ENCODE data around the gene ZNF358.

The ZNF358 gene

DNA sequence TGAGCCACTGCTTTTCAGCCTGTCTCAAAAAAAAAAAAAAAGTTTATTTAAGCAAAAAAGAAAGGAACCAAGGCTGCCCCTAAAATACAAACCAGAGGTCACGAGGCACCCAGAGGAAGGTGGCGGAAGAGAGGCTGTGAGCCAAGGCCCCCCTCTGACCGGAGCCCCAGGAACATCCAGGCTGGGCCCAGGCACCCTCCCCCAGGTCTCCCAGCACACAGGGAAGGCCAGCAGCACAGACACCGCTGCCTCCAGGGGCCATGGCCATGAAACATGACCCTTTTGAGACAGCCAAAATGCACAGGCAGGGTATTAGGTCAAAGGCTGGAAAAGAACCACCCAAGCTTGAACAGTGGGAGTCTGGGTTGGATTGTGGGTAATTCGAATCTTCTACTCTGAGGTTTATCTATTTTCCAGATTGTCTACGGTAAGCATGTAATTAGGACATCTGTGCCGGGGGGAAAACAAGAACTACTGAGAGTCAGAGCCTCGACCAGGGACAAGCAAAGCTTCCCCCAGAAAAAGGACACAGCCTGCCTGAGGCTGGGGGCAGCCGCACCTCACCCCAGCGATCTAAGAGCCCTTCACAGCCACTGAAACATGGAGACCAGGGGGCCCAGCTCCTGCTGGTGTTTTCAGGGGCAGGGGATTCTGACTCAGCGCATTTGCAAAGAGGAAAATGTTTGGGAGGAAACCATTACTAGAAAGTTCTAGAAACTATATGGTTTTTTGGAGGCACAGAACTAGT is 35.5 kb upstream of the ZNF358 start:
- Histone ChIP-seq H3F3A (ENCODE audit: insufficient read depth) (no peaks in the 10 kb centered on the region), H3K9ac (ENCODE audit: low read length) (no peak overlapping the region), H3K79me2 (ENCODE audit: insufficient read depth, low read length) (no peaks in the 10 kb centered on the region), H3K4me3 (ENCODE audit: insufficient read depth, low read length, poor library complexity, severe bottlenecking) (no peak overlapping the region), H3K36me3 (ENCODE audit: low read length) (no peaks in the 10 kb centered on the region), H4K20me1 (ENCODE audit: low read depth, low read length) (no peaks in the 10 kb centered on the region), H3K27ac (ENCODE audit: low read depth, low read length) (no peak overlapping the region), H3K27me3 (ENCODE audit: low read length) (no peaks in the 10 kb centered on the region), H2AFZ (ENCODE audit: low read depth, low read length, severe bottlenecking) (no peak overlapping the region), H3K9me2 (replicated peaks; ENCODE audit: insufficient read depth, low read length) (no peaks in the 10 kb centered on the region), H3K4me2 (ENCODE audit: low read depth, low read length, poor library complexity, severe bottlenecking) (no peak overlapping the region), H3K9me3 (ENCODE audit: insufficient read depth, low read length) (no peaks in the 10 kb centered on the region)
- no peak for TF ChIP-seq EZH2phosphoT487 (conservative IDR thresholded peaks at IDR 0.05; ENCODE audit: low read length)
- TF ChIP-seq, protein P1, sequence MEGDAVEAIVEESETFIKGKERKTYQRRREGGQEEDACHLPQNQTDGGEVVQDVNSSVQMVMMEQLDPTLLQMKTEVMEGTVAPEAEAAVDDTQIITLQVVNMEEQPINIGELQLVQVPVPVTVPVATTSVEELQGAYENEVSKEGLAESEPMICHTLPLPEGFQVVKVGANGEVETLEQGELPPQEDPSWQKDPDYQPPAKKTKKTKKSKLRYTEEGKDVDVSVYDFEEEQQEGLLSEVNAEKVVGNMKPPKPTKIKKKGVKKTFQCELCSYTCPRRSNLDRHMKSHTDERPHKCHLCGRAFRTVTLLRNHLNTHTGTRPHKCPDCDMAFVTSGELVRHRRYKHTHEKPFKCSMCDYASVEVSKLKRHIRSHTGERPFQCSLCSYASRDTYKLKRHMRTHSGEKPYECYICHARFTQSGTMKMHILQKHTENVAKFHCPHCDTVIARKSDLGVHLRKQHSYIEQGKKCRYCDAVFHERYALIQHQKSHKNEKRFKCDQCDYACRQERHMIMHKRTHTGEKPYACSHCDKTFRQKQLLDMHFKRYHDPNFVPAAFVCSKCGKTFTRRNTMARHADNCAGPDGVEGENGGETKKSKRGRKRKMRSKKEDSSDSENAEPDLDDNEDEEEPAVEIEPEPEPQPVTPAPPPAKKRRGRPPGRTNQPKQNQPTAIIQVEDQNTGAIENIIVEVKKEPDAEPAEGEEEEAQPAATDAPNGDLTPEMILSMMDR (IDR thresholded peaks at IDR 0.05; ENCODE audit: insufficient read depth, low read length, poor library complexity, severe bottlenecking): no peak

DNA sequence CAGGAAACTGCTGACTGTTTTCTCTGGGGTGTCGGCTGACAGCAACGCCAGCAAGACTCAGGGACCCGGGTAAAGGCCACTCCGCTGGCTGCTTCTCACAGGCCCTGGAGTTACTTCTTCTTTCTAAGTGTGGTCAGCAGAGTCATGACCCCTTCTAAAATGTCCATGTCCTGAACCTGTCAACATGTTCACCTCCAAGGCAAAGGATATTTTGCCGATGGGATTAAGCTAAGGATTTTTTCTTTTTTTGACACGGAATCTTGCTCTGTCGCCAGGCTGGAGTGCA is 35.0 kb upstream of the ZNF358 start:
- Histone ChIP-seq H3K9me3 (ENCODE audit: insufficient read depth, low read length) (no peaks in the 10 kb centered on the region), H3K79me2 (ENCODE audit: insufficient read depth, low read length) (no peaks in the 10 kb centered on the region), H3K9ac (ENCODE audit: low read length) (no peak overlapping the region), H4K20me1 (ENCODE audit: low read depth, low read length) (no peaks in the 10 kb centered on the region), H3K27ac (ENCODE audit: low read depth, low read length) (no peak overlapping the region), H3K36me3 (ENCODE audit: low read length) (no peaks in the 10 kb centered on the region), H2AFZ (ENCODE audit: low read depth, low read length, severe bottlenecking) (no peak overlapping the region), H3F3A (ENCODE audit: insufficient read depth) (no peaks in the 10 kb centered on the region), H3K9me2 (replicated peaks; ENCODE audit: insufficient read depth, low read length) (no peaks in the 10 kb centered on the region), H3K4me3 (ENCODE audit: insufficient read depth, low read length, poor library complexity, severe bottlenecking) (no peak overlapping the region), H3K4me2 (ENCODE audit: low read depth, low read length, poor library complexity, severe bottlenecking) (no peak overlapping the region), H3K27me3 (ENCODE audit: low read length) (no peaks in the 10 kb centered on the region)
- no peak for TF ChIP-seq EZH2phosphoT487 (conservative IDR thresholded peaks at IDR 0.05; ENCODE audit: low read length)
- TF ChIP-seq, protein P1 (IDR thresholded peaks at IDR 0.05; ENCODE audit: insufficient read depth, low read length, poor library complexity, severe bottlenecking): no peak

DNA sequence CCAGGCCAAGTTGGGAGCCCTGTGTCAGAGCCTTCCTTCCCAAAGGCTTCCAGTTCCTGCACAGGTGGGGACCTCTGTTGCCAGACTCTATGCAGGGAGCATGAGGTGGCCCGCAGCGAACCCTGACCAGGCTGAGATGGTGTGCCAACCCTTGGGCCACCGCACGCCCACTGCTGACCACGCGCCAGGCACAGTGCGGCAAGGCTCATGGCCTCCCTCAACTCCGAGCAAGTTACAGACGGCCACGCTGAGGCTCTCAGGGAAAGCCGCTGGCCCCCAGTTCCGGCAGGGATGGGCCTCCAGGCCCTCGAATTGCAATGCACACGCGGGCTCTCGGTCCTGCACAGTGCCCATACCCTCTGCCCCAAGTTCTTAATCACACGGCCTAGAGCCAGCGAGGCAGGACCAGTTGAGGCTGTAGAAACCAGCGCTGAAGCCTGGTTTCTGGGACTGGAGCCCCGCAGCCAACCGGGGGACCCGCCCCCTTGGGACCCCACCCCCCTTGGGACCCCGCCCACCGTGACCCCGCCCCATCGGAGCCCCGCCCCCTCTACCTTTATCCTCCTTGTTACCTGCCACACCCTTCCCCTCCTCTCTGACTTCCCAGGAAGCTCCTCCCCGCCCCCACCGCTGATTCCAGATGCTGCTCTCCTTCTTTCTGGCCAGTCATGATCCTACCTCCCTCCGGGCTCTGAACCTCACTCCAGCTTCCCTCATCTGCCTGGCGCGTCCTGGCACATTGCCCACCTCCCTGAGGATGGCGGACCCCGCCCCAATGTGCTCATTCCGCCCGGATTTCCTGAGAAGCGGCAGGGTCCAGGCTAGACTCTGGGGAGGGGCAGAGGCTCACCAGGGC is 33.1 kb upstream of the ZNF358 start:
- Histone ChIP-seq H2AFZ (ENCODE audit: low read depth, low read length, severe bottlenecking) (no peak overlapping the region), H3K9me3 (ENCODE audit: insufficient read depth, low read length) (no peaks in the 10 kb centered on the region), H3K9me2 (replicated peaks; ENCODE audit: insufficient read depth, low read length) (no peaks in the 10 kb centered on the region), H3K4me3 (ENCODE audit: insufficient read depth, low read length, poor library complexity, severe bottlenecking) (no peak overlapping the region), H3K4me2 (ENCODE audit: low read depth, low read length, poor library complexity, severe bottlenecking) (no peak overlapping the region), H4K20me1 (ENCODE audit: low read depth, low read length) (no peaks in the 10 kb centered on the region), H3K36me3 (ENCODE audit: low read length) (no peaks in the 10 kb centered on the region), H3K27ac (ENCODE audit: low read depth, low read length) (no peak overlapping the region), H3F3A (ENCODE audit: insufficient read depth) (no peaks in the 10 kb centered on the region), H3K79me2 (ENCODE audit: insufficient read depth, low read length) (no peaks in the 10 kb centered on the region), H3K9ac (ENCODE audit: low read length) (no peak overlapping the region), H3K27me3 (ENCODE audit: low read length) (no peaks in the 10 kb centered on the region)
- TF ChIP-seq, protein P1 (IDR thresholded peaks at IDR 0.05; ENCODE audit: insufficient read depth, low read length, poor library complexity, severe bottlenecking): no peak
- TF ChIP-seq EZH2phosphoT487 (conservative IDR thresholded peaks at IDR 0.05; ENCODE audit: low read length): no peak

All from SU-DHL-6 (cell line).